Measurements from ENCODE around the gene RPAP3.

- no peak for TF ChIP-seq CTCF (IDR thresholded peaks at IDR 0.05; ENCODE audit: borderline replicate concordance, extremely low read depth, low read length, poor library complexity, severe bottlenecking)
- TF ChIP-seq EZH2 (IDR thresholded peaks at IDR 0.05; ENCODE audit: borderline replicate concordance, low read depth, low read length, severe bottlenecking), result no peak
These were observed 633 bp downstream of the RPAP3 start for GRCh38 chr12:47705229-47705565.
